ENCODE data around the gene ABO.

DNA sequence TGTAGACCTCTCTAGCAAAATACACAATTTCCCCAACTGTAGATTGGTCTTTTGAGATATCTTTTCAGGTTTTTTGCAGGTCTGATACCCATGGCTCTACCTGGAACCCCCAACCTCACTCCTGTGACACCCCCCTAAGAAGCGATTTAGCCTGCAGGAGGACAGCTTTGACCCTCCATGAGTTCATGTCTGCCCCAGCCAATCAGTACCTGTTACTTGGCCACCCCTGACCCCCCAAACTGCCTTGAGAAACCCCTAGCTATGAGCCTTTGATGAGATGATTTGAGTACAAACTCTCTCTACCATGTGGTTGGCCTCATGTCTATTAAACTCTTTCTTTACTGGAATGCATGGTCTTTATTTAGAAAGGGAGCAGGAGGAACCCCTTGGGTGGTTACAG, 25.7 kb downstream of the ABO start:
- no peak for TF ChIP-seq POLR2A (IDR thresholded peaks at IDR 0.05)
- no peak for TF ChIP-seq CTCF (IDR thresholded peaks at IDR 0.05)
